ENCODE results near the gene ARMC3.
"Not testable (repeated sequence)": the region's sequence is repeated elsewhere in the genome, so short reads cannot be mapped to it uniquely, and the experiment has no call there.

DNA sequence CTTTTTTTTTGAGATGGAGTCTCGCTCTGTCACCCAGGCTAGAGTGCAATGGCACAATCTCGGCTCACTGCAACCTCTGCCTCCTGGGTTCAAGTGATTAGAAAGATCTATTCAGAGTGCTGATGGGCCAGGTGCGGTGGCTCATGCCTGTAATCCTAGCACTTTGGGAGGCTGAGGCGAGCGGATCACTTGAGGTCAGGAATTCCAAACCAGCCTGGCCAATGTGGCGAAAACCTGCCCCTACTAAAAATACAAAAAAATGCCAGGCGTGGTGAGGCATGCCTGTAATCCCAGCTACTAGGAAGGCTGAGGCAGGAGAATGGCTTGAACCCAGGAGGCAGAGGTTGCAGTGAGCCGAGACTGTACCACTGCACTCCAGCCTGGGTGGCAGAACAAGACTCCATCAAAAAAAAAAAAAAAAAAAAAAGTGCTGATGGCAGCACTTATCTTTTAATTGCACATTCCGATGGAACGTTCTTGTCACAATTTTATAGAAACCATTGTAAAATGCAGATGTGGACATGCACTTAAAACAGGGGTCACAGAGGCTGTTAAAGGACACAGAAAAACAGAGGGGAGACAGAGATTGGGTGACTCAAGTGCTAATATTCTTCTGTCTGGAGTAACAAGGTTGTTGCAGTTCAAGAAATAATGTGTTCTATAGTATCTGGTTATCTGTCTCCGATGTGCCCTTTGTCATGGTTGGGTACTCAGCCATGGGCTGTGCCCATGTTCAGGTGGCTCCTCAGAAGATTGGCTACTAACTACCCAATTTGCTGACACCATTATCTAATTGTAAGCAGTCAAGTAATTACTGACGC, 142.4 kb downstream of the ARMC3 start:
- TF ChIP-seq CTCF (IDR thresholded peaks at IDR 0.05; ENCODE audit: low read depth, low read length, missing input control); ZBTB33 (IDR thresholded peaks at IDR 0.05); REST (IDR thresholded peaks at IDR 0.05); HNF4A (conservative IDR thresholded peaks at IDR 0.05): not testable (repeated sequence)
- TF ChIP-seq, protein P1, sequence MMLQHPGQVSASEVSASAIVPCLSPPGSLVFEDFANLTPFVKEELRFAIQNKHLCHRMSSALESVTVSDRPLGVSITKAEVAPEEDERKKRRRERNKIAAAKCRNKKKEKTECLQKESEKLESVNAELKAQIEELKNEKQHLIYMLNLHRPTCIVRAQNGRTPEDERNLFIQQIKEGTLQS (IDR thresholded peaks at IDR 0.05): not testable (repeated sequence)

Measured in liver (tissue), 3 donors.